ENCODE data around the gene TAPT1. TPM values are rescaled to one million over a fixed set of nuclear protein-coding genes. Genes with fewer than 3 reads are reported as not detected.

TAPT1 gene
- total RNA-seq, 1 donor from 2014 or later: 28.5 TPM

GRCh38 chr4:16176621-16177020 is 49.6 kb downstream of the TAPT1 start:
- intact Hi-C loops (cut with DNase I): no loop called here
- Histone ChIP-seq H3K4me3 (no peak overlapping the region), H3K27me3 (no peaks in the 10 kb centered on the region)

GRCh38 chr4:16171831-16172230 is 54.4 kb downstream of the TAPT1 start:
- H3K27ac ChIP-seq: no peak overlapping the region
- H3K4me1 ChIP-seq: no peaks in the 10 kb centered on the region
- TF ChIP-seq POLR2AphosphoS5 (IDR thresholded peaks at IDR 0.05; ENCODE audit: insufficient read depth in 1 of 2, low read depth in 1 of 2) (no peak), POLR2A (IDR thresholded peaks at IDR 0.05) (no peak)
- TF ChIP-seq, protein P1, sequence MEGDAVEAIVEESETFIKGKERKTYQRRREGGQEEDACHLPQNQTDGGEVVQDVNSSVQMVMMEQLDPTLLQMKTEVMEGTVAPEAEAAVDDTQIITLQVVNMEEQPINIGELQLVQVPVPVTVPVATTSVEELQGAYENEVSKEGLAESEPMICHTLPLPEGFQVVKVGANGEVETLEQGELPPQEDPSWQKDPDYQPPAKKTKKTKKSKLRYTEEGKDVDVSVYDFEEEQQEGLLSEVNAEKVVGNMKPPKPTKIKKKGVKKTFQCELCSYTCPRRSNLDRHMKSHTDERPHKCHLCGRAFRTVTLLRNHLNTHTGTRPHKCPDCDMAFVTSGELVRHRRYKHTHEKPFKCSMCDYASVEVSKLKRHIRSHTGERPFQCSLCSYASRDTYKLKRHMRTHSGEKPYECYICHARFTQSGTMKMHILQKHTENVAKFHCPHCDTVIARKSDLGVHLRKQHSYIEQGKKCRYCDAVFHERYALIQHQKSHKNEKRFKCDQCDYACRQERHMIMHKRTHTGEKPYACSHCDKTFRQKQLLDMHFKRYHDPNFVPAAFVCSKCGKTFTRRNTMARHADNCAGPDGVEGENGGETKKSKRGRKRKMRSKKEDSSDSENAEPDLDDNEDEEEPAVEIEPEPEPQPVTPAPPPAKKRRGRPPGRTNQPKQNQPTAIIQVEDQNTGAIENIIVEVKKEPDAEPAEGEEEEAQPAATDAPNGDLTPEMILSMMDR (IDR thresholded peaks at IDR 0.05): no peak
- no peak for DNase-seq (ENCODE audit: extremely low spot score in 2 of 2)
- no peaks in the 10 kb centered on the region for H3K9me3 ChIP-seq
- no peaks in the 10 kb centered on the region for H3K27me3 ChIP-seq
- H3K4me3 ChIP-seq: no peak overlapping the region
- peaks cover 0 to 40% of the 10 kb centered on the region in 2 donors for H3K36me3 ChIP-seq
- intact Hi-C loops (cut with DNase I): no loop called here

More at GRCh38 chr4:16176621-16177020, 49.6 kb downstream of the TAPT1 start:
- H3K27ac ChIP-seq: no peak overlapping the region
- TF ChIP-seq POLR2A (IDR thresholded peaks at IDR 0.05): no peak
- TF ChIP-seq POLR2AphosphoS5 (IDR thresholded peaks at IDR 0.05; ENCODE audit: insufficient read depth in 1 of 2, low read depth in 1 of 2): no peak
- TF ChIP-seq, protein P1 (IDR thresholded peaks at IDR 0.05): no peak
- peaks cover 0 to 33% of the 10 kb centered on the region in 2 donors for H3K36me3 ChIP-seq
- H3K9me3 ChIP-seq: no peaks in the 10 kb centered on the region
- no peaks in the 10 kb centered on the region for H3K4me1 ChIP-seq
- DNase-seq (ENCODE audit: extremely low spot score in 2 of 2): no peak

DNA sequence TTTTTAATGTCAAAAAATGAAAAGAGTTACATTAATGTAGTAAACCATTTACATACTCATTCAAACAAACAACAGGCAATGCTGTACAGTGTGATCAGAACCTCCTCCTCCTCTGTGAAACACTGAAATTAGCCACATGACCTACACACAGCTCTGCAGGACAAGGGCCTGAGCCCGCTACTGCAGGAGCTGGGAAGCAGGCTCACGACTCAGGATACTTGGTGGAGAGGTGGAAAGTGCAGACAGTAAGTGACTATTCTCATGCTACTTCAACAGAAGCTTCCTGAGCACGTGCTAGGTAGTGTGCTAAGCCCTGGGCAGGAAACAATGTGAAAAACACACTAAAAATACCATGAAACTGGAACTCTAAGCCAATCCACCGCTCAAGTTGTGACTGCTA is 56.8 kb downstream of the TAPT1 start:
- no peak overlapping the region for H3K27ac ChIP-seq
- intact Hi-C loops (cut with DNase I): loop anchor here (10.0 kb wide), 1 partner anchor 115 kb away; no protein-coding TSS in a partner anchor
- TF ChIP-seq, protein P1 (IDR thresholded peaks at IDR 0.05): no peak
- no peak for TF ChIP-seq POLR2AphosphoS5 (IDR thresholded peaks at IDR 0.05; ENCODE audit: insufficient read depth in 1 of 2, low read depth in 1 of 2)
- TF ChIP-seq POLR2A (IDR thresholded peaks at IDR 0.05): no peak
- no peaks in the 10 kb centered on the region for H3K9me3 ChIP-seq
- H3K4me3 ChIP-seq: no peak overlapping the region
- no peaks in the 10 kb centered on the region for H3K27me3 ChIP-seq
- H3K4me1 ChIP-seq: no peaks in the 10 kb centered on the region
- peaks cover 0 to 55% of the 10 kb centered on the region in 2 donors for H3K36me3 ChIP-seq
- DNase-seq (ENCODE audit: extremely low spot score in 2 of 2): no peak

GRCh38 chr4:16168710-16169388 is 57.4 kb downstream of the TAPT1 start:
- no peak overlapping the region for H3K4me3 ChIP-seq
- intact Hi-C loops (cut with DNase I): loop anchor here (10.0 kb wide), 1 partner anchor 114 kb away; no protein-coding TSS in a partner anchor
- H3K36me3 ChIP-seq: peaks cover 2 to 57% of the 10 kb centered on the region in 2 donors
- DNase-seq (ENCODE audit: extremely low spot score in 2 of 2): no peak
- no peaks in the 10 kb centered on the region for H3K4me1 ChIP-seq
- no peaks in the 10 kb centered on the region for H3K9me3 ChIP-seq
- no peak for TF ChIP-seq POLR2A (IDR thresholded peaks at IDR 0.05)
- H3K27ac ChIP-seq: no peak overlapping the region
- H3K27me3 ChIP-seq: no peaks in the 10 kb centered on the region

- TF ChIP-seq POLR2A (IDR thresholded peaks at IDR 0.05) (no peak), POLR2AphosphoS5 (IDR thresholded peaks at IDR 0.05; ENCODE audit: insufficient read depth in 1 of 2, low read depth in 1 of 2) (no peak)
- TF ChIP-seq, protein P1 (IDR thresholded peaks at IDR 0.05): no peak
- Histone ChIP-seq H3K27me3 (no peaks in the 10 kb centered on the region), H3K9me3 (no peaks in the 10 kb centered on the region), H3K27ac (no peak overlapping the region), H3K4me1 (no peaks in the 10 kb centered on the region), H3K4me3 (no peak overlapping the region), H3K36me3 (peaks cover 2 to 60% of the 10 kb centered on the region in 2 donors)
- intact Hi-C loops (cut with DNase I): loop anchor here (10.0 kb wide), 1 partner anchor 113 kb away; no protein-coding TSS in a partner anchor
- no peak for DNase-seq (ENCODE audit: extremely low spot score in 2 of 2)
Measured at GRCh38 chr4:16168144-16168543, 58.1 kb downstream of the TAPT1 start.

Measured in vagina (tissue), 2 donors.